Esophagus squamous epithelium (tissue), 4 donors: ENCODE measurements around the gene MMGT1.

ENCODE experiments used
- CTCF ChIP-seq, 6 experiments: fragments of 450-650 bp in 4 of 6; fragments of 200-600 bp in 2 of 6; sonication (generic) in 2 of 6; IDR thresholded peaks; one replicate each; pipeline ENCODE4 v1.5.1; 2016 to 2019; ENCODE audit warnings: antibody characterized with exemption in 6 of 6, mild to moderate bottlenecking in 4 of 6, moderate library complexity in 4 of 6
- POLR2A ChIP-seq, 4 donors: fragments of 450-650 bp; IDR thresholded peaks; one replicate each; pipeline ENCODE4 v1.6.1; 2017; ENCODE audit warnings: antibody characterized with exemption in 4 of 4, mild to moderate bottlenecking in 4 of 4, moderate library complexity in 3 of 4

GRCh38 chrX:135982860-135983259 lies 9.1 kb upstream of the MMGT1 start:
- TF ChIP-seq CTCF (IDR thresholded peaks at IDR 0.05) (no peak), POLR2A (IDR thresholded peaks at IDR 0.05) (no peak)
